HepG2 (cell line): ENCODE measurements around the gene FGFR3. TPM values are rescaled to one million over a fixed set of nuclear protein-coding genes. Genes with fewer than 3 reads are reported as not detected.
A peak's percentile ranks its signal among the peaks of the same experiment; 100 is the strongest.

Experiments
- CSRNP2 ChIP-seq: sonication (generic); formaldehyde crosslinking; conservative IDR thresholded peaks from 2 replicates; pipeline ENCODE4 v1.8.0; 2022; ENCODE audit warnings: low read depth, missing genetic modification reagents
- GLI4 ChIP-seq: sonication (generic); formaldehyde crosslinking; IDR thresholded peaks from 2 replicates; pipeline ENCODE4 v1.5.1; 2020; ENCODE audit warnings: missing genetic modification reagents, mild to moderate bottlenecking, moderate library complexity, borderline replicate concordance
- GPBP1L1 ChIP-seq: sonication (generic); formaldehyde crosslinking; IDR thresholded peaks from 2 replicates; pipeline ENCODE4 v1.5.0; 2020; ENCODE audit warnings: mild to moderate bottlenecking, missing genetic modification reagents
- MLX ChIP-seq: IDR thresholded peaks from 2 replicates; pipeline ENCODE4 v1.6.1; 2016
- NCOR1 ChIP-seq: fragments of 200-600 bp; sonication (generic); IDR thresholded peaks from 2 replicates; pipeline ENCODE4 v1.7.0; 2017; ENCODE audit warnings: antibody characterized with exemption, low read length, borderline replicate concordance
- PLSCR1 ChIP-seq: sonication (generic); formaldehyde crosslinking; IDR thresholded peaks from 2 replicates; pipeline ENCODE4 v1.5.0; 2020; ENCODE audit warnings: missing genetic modification reagents, mild to moderate bottlenecking, borderline replicate concordance
- SNAPC5 ChIP-seq: sonication (generic); formaldehyde crosslinking; IDR thresholded peaks from 2 replicates; pipeline ENCODE4 v1.8.1; 2023; ENCODE audit warnings: mild to moderate bottlenecking, missing genetic modification reagents, borderline replicate concordance
- TFAP4 ChIP-seq: sonication (generic); IDR thresholded peaks from 2 replicates; pipeline ENCODE4 v1.6.1; 2016; ENCODE audit warnings: low read depth, borderline replicate concordance
- ZNF138 ChIP-seq: sonication (generic); formaldehyde crosslinking; IDR thresholded peaks from 2 replicates; pipeline ENCODE4 v1.5.0; 2020; ENCODE audit warnings: mild to moderate bottlenecking, low read depth, missing genetic modification reagents
- ZNF318 ChIP-seq: sonication (generic); formaldehyde crosslinking; IDR thresholded peaks from 2 replicates; pipeline ENCODE4 v1.4.0; 2020; ENCODE audit warnings: mild to moderate bottlenecking, missing genetic modification reagents
- ZNF329 ChIP-seq: sonication (generic); formaldehyde crosslinking; IDR thresholded peaks from 2 replicates; pipeline ENCODE4 v1.9.0; 2021; ENCODE audit warnings: low read depth, mild to moderate bottlenecking, missing genetic modification reagents
- ZNF597 ChIP-seq: sonication (generic); formaldehyde crosslinking; IDR thresholded peaks from 2 replicates; pipeline ENCODE4 v1.5.0; 2020; ENCODE audit warnings: missing genetic modification reagents
- ZNF780A ChIP-seq: sonication (generic); formaldehyde crosslinking; IDR thresholded peaks from 2 replicates; pipeline ENCODE4 v1.8.0; 2022; ENCODE audit warnings: mild to moderate bottlenecking, missing genetic modification reagents, moderate library complexity
- polyA plus RNA-seq, 8 experiments: library from polyadenylated mRNA; depleted of rRNA in 3 of 8; stranded (reverse) in 7 of 8; unstranded in 1 of 8; fragments of >200 nt; fragmentation: Illumina TruSeq in 4 of 8; extraction: Trizol in 4 of 8; gene quantifications; 2 replicates each; pipeline versions ENCODE4 v1.2.1 to v1.2.3, GENCODE V29; 2011 to 2016; ENCODE audit warnings: low read depth in 4 of 8, missing spikeins in 1 of 8, mixed read lengths in 1 of 8; ENCODE audit not compliant: insufficient read depth in 1 of 8
- total RNA-seq, 5 experiments: library from RNA; depleted of rRNA; stranded (reverse); fragments of >200 nt; fragmentation: Illumina TruSeq; extraction: Trizol; gene quantifications; 2 replicates each; pipeline ENCODE4 v1.2.3, GENCODE V29; 2016; ENCODE audit warnings: low read depth in 1 of 5

FGFR3 gene
- total and polyA plus RNA-seq, 2 of the 13 experiments (the other 11 are each of a cell fraction or from before 2014, with no cell fraction given) = 103 to 109 TPM

GRCh38 chr4:1802151-1802715, 9.1 kb downstream of the FGFR3 start (continued):
- TF ChIP-seq ZNF597 (CRISPR knock-in tag) (no peak), ZNF329 (CRISPR knock-in tag) (no peak), NCOR1 (peak; percentile 75; the same call in 1 of the 2 replicates), SNAPC5 (CRISPR knock-in tag) (no peak), GPBP1L1 (CRISPR knock-in tag) (no peak), ZNF318 (CRISPR knock-in tag) (no peak), CSRNP2 (CRISPR knock-in tag) (no peak), ZNF780A (CRISPR knock-in tag) (no peak), PLSCR1 (CRISPR knock-in tag) (no peak), TFAP4 (peak; percentile 97), MLX (no peak), GLI4 (no peak), ZNF138 (CRISPR knock-in tag) (no peak)
